OCI-LY7 (cell line): ENCODE results near the gene SPCS1. TPM values are rescaled to one million over a fixed set of nuclear protein-coding genes. Genes with fewer than 3 reads are reported as not detected.

Experiments
- BruUV-seq: library from RNA; stranded (reverse); fragments of 400-500 nt; replicated peaks from 2 replicates; lab custom pipeline; 2021; lab: Mats Ljungman, UMichigan
- CTCF ChIA-PET: fragments of 300-600 bp; sonication (Branson Sonifier 250); formaldehyde crosslinking; loops from one replicate; lab custom pipeline; 2022; ENCODE audit warnings: antibody characterized with exemption; ENCODE audit not compliant: unreplicated experiment; lab: Charles Lee
- POLR2A ChIA-PET: fragments of 300-600 bp; sonication (Branson Sonifier 250); formaldehyde crosslinking; loops from one replicate; lab custom pipeline; 2022; ENCODE audit warnings: antibody characterized with exemption; lab: Charles Lee
- DNase-seq: peaks from one replicate; pipeline ENCODE4 v3.0.0-alpha.2; 2015; ENCODE audit warnings: low spot score
- H2AFZ ChIP-seq: fragments of 200-600 bp; sonication (generic), shearing (Covaris generic); 2 replicates; pipeline ENCODE4 v1.6.1; 2014; ENCODE audit warnings: mild to moderate bottlenecking, antibody characterized with exemption, low read length, moderate library complexity
- H3K27ac ChIP-seq: fragments of 200-600 bp; sonication (generic); 2 replicates; pipeline ENCODE4 v1.5.1; 2014; ENCODE audit warnings: mixed run types, low read depth, mild to moderate bottlenecking, moderate library complexity, low read length, inconsistent platforms; ENCODE audit not compliant: poor library complexity, severe bottlenecking
- H3K36me3 ChIP-seq: fragments of 200-600 bp; sonication (generic); 2 replicates; pipeline ENCODE4 v1.6.1; 2014; ENCODE audit warnings: mild to moderate bottlenecking, antibody characterized with exemption, low read length, moderate library complexity, mixed read lengths; ENCODE audit not compliant: insufficient read depth
- H3K4me1 ChIP-seq: fragments of 200-600 bp; sonication (generic); 2 replicates; pipeline ENCODE4 v1.5.1; 2014; ENCODE audit warnings: mild to moderate bottlenecking, low read length; ENCODE audit not compliant: insufficient read depth, poor library complexity, severe bottlenecking
- H3K4me2 ChIP-seq: fragments of 200-600 bp; sonication (generic); 2 replicates; pipeline ENCODE4 v1.6.1; 2014; ENCODE audit warnings: mild to moderate bottlenecking, low read length
- H3K4me3 ChIP-seq: fragments of 200-600 bp; sonication (generic); 2 replicates; pipeline ENCODE4 v1.5.1; 2014; ENCODE audit warnings: mild to moderate bottlenecking, low read depth, low read length; ENCODE audit not compliant: poor library complexity, severe bottlenecking
- H3K79me2 ChIP-seq: fragments of 200-600 bp; sonication (generic); 2 replicates; pipeline ENCODE4 v1.6.1; 2016; ENCODE audit warnings: low read depth, mild to moderate bottlenecking, low read length, moderate library complexity, mixed read lengths; ENCODE audit not compliant: insufficient read depth
- H3K9me2 ChIP-seq: fragments of 200-600 bp; sonication (generic); 2 replicates; pipeline ENCODE4 v1.6.1; 2016; ENCODE audit warnings: mild to moderate bottlenecking, low read length, mixed read lengths; ENCODE audit not compliant: insufficient read depth
- H3K9me3 ChIP-seq: fragments of 200-600 bp; sonication (generic); 2 replicates; pipeline ENCODE4 v1.6.1; 2014; ENCODE audit warnings: mild to moderate bottlenecking, mixed run types, low read length, mixed read lengths
- H4K20me1 ChIP-seq: fragments of 200-600 bp; sonication (generic); 2 replicates; pipeline ENCODE4 v1.6.1; 2014; ENCODE audit warnings: mild to moderate bottlenecking, antibody characterized with exemption, low read length, moderate library complexity, mixed read lengths; ENCODE audit not compliant: insufficient read depth
- CTCF ChIP-seq: fragments of 200-600 bp; sonication (generic); conservative IDR thresholded peaks from 2 replicates; pipeline ENCODE4 v1.5.1; 2014; ENCODE audit warnings: mild to moderate bottlenecking, antibody characterized with exemption, low read length, moderate library complexity, mixed read lengths
- EZH2phosphoT487 ChIP-seq: fragments of 200-600 bp; sonication (generic); IDR thresholded peaks from 2 replicates; pipeline ENCODE4 v1.6.1; 2018; ENCODE audit warnings: low read depth, borderline replicate concordance, mild to moderate bottlenecking, mixed run types, antibody characterized with exemption, low read length, moderate library complexity, mixed read lengths
- intact Hi-C: fragments of 100-400 bp; cut with micrococcal nuclease; formaldehyde crosslinking; loops from one replicate; pipeline ENCODE4 v1.10.0; 2022; ENCODE audit not compliant: unreplicated experiment
- total RNA-seq, 2 experiments: library from RNA; depleted of rRNA in 1 of 2; stranded (reverse); fragments of >200 nt in 1 of 2; shearing (Covaris generic) in 1 of 2; gene quantifications; 2 replicates each; pipeline ENCODE4 v1.2.3, GENCODE V29; 2014 to 2022

The SPCS1 gene
- total RNA-seq, 2 experiments from 2014 or later, result 58.1 to 81.6 TPM

- H3K36me3 ChIP-seq, result peaks cover 87% of the 10 kb centered on the region
- peaks cover 14% of the 10 kb centered on the region for H3K4me1 ChIP-seq
- H3K79me2 ChIP-seq, result peaks cover 23% of the 10 kb centered on the region; the same call in 1 of the 2 replicates
- BruUV-seq, result TSS peak; percentile 62
- no peaks in the 10 kb centered on the region for H3K9me2 ChIP-seq
- no peak for DNase-seq
- H4K20me1 ChIP-seq, result peaks cover 30% of the 10 kb centered on the region
- ChIA-PET POLR2A (no interaction called here), CTCF (no interaction called here)
- no peak overlapping the region for H3K4me2 ChIP-seq
- intact Hi-C loops, result no loop called here
- H3K9me3 ChIP-seq, result no peaks in the 10 kb centered on the region
- H3K27ac ChIP-seq, result no peak overlapping the region
- TF ChIP-seq CTCF, result no peak
- no peak for TF ChIP-seq EZH2phosphoT487
- H2AFZ ChIP-seq, result no peak overlapping the region
- no peak overlapping the region for H3K4me3 ChIP-seq
Observed at GRCh38 chr3:52694528-52695189, 11.2 kb upstream of the SPCS1 start.

GRCh38 chr3:52695798-52696671 lies 9.9 kb upstream of the SPCS1 start:
- Histone ChIP-seq H3K4me1 (peaks cover 14% of the 10 kb centered on the region), H4K20me1 (peaks cover 30% of the 10 kb centered on the region), H3K36me3 (peaks cover 76% of the 10 kb centered on the region), H3K4me3 (no peak overlapping the region), H3K9me2 (no peaks in the 10 kb centered on the region), H3K9me3 (no peaks in the 10 kb centered on the region), H2AFZ (no peak overlapping the region), H3K4me2 (no peak overlapping the region), H3K27ac (peak overlapping the region; percentile 34), H3K79me2 (peaks cover 14% of the 10 kb centered on the region; the same call in 1 of the 2 replicates)
- TF ChIP-seq EZH2phosphoT487, result no peak
- no peak for TF ChIP-seq CTCF
- intact Hi-C loops, result no loop called here
- CTCF ChIA-PET, result no interaction called here
- POLR2A ChIA-PET, result interaction anchor here (0.6 to 0.7 kb wide), 2 partner anchors 204 to 1657 kb away, joined by 3 to 10 read pairs; no protein-coding TSS in a partner anchor
- DNase-seq, result no peak
- BruUV-seq, result no TSS peak
